Measurements from ENCODE around the gene SIGMAR1. TPM values are rescaled to one million over a fixed set of nuclear protein-coding genes. Genes with fewer than 3 reads are reported as not detected.

Gene SIGMAR1
- 78.2 and 120 TPM in 2 replicates for total RNA-seq (2014; rRNA removed; shearing (Covaris generic); ENCODE audit: low replicate concordance)

GRCh38 chr9:34637356-34638137, at the start of gene SIGMAR1:
Gene SIGMAR1 (minus strand): TSS chr9:34637787. CDS start chr9:34637697, 90 bp downstream.
- Histone ChIP-seq H3K79me2 (ENCODE audit: low read length) (peaks cover 22% of the 10 kb centered on the region), H3K36me3 (ENCODE audit: insufficient read depth, low read length) (peaks cover 10% of the 10 kb centered on the region; the same call in 1 of the 2 replicates), H4K20me1 (ENCODE audit: insufficient read depth, low read depth, low read length) (peaks cover 15% of the 10 kb centered on the region), H3K4me1 (ENCODE audit: low read length) (peaks cover 26% of the 10 kb centered on the region), H3K9me3 (ENCODE audit: low read length) (no peaks in the 10 kb centered on the region), H3K4me2 (ENCODE audit: low read depth, low read length, poor library complexity, severe bottlenecking) (peak within 1 kb of the TSS; percentile 88), H3K4me3 (ENCODE audit: low read length) (peak within 1 kb of the TSS; percentile 94), H3K9ac (ENCODE audit: low read length) (peak within 1 kb of the TSS; percentile 88), H3K9me2 (replicated peaks; ENCODE audit: insufficient read depth, low read length) (no peaks in the 10 kb centered on the region), H3K27me3 (ENCODE audit: low read length) (no peaks in the 10 kb centered on the region), H3K27ac (ENCODE audit: low read length) (peak within 1 kb of the TSS; percentile 34; the same call in 1 of the 2 replicates), H2AFZ (ENCODE audit: low read length) (peak within 1 kb of the TSS; percentile 75)
- peak; percentile 98 for DNase-seq

GRCh38 chr9:34686732-34687131, 49.1 kb upstream of the SIGMAR1 start:
- Histone ChIP-seq H3K9me2 (replicated peaks; ENCODE audit: insufficient read depth, low read length) (no peaks in the 10 kb centered on the region), H3K27me3 (ENCODE audit: low read length) (no peaks in the 10 kb centered on the region), H4K20me1 (ENCODE audit: insufficient read depth, low read depth, low read length) (no peaks in the 10 kb centered on the region), H3K27ac (ENCODE audit: low read length) (no peak overlapping the region), H3K4me3 (ENCODE audit: low read length) (no peak overlapping the region), H3K9ac (ENCODE audit: low read length) (no peak overlapping the region), H2AFZ (ENCODE audit: low read length) (no peak overlapping the region), H3K79me2 (ENCODE audit: low read length) (no peaks in the 10 kb centered on the region), H3K4me1 (ENCODE audit: low read length) (peaks cover 11% of the 10 kb centered on the region), H3K9me3 (ENCODE audit: low read length) (no peaks in the 10 kb centered on the region), H3K36me3 (ENCODE audit: insufficient read depth, low read length) (no peaks in the 10 kb centered on the region), H3K4me2 (ENCODE audit: low read depth, low read length, poor library complexity, severe bottlenecking) (peak overlapping the region; percentile 17)
- DNase-seq: no peak

GRCh38 chr9:34686231-34686630, 48.6 kb upstream of the SIGMAR1 start:
- no peak overlapping the region for H2AFZ ChIP-seq (ENCODE audit: low read length)

GRCh38 chr9:34685591-34685990, 48.0 kb upstream of the SIGMAR1 start:
- Histone ChIP-seq H3K27ac (ENCODE audit: low read length) (no peak overlapping the region), H3K4me2 (ENCODE audit: low read depth, low read length, poor library complexity, severe bottlenecking) (no peak overlapping the region), H3K79me2 (ENCODE audit: low read length) (no peaks in the 10 kb centered on the region), H2AFZ (ENCODE audit: low read length) (no peak overlapping the region), H3K4me1 (ENCODE audit: low read length) (peaks cover 11% of the 10 kb centered on the region), H3K27me3 (ENCODE audit: low read length) (no peaks in the 10 kb centered on the region), H3K4me3 (ENCODE audit: low read length) (no peak overlapping the region), H4K20me1 (ENCODE audit: insufficient read depth, low read depth, low read length) (no peaks in the 10 kb centered on the region), H3K9me3 (ENCODE audit: low read length) (no peaks in the 10 kb centered on the region), H3K36me3 (ENCODE audit: insufficient read depth, low read length) (no peaks in the 10 kb centered on the region), H3K9ac (ENCODE audit: low read length) (no peak overlapping the region), H3K9me2 (replicated peaks; ENCODE audit: insufficient read depth, low read length) (no peaks in the 10 kb centered on the region)
- no peak for DNase-seq

More at GRCh38 chr9:34686231-34686630, 48.6 kb upstream of the SIGMAR1 start:
- Histone ChIP-seq H3K36me3 (ENCODE audit: insufficient read depth, low read length) (no peaks in the 10 kb centered on the region), H3K4me1 (ENCODE audit: low read length) (peaks cover 11% of the 10 kb centered on the region), H3K27me3 (ENCODE audit: low read length) (no peaks in the 10 kb centered on the region), H3K4me3 (ENCODE audit: low read length) (no peak overlapping the region), H4K20me1 (ENCODE audit: insufficient read depth, low read depth, low read length) (no peaks in the 10 kb centered on the region), H3K4me2 (ENCODE audit: low read depth, low read length, poor library complexity, severe bottlenecking) (no peak overlapping the region), H3K9ac (ENCODE audit: low read length) (no peak overlapping the region), H3K79me2 (ENCODE audit: low read length) (no peaks in the 10 kb centered on the region), H3K27ac (ENCODE audit: low read length) (no peak overlapping the region), H3K9me3 (ENCODE audit: low read length) (no peaks in the 10 kb centered on the region), H3K9me2 (replicated peaks; ENCODE audit: insufficient read depth, low read length) (no peaks in the 10 kb centered on the region)
- no peak for DNase-seq

GRCh38 chr9:34684816-34685215, 47.2 kb upstream of the SIGMAR1 start:
- H2AFZ ChIP-seq (ENCODE audit: low read length): no peak overlapping the region
- H4K20me1 ChIP-seq (ENCODE audit: insufficient read depth, low read depth, low read length): no peaks in the 10 kb centered on the region
- H3K4me3 ChIP-seq (ENCODE audit: low read length): no peak overlapping the region
- peaks cover 11% of the 10 kb centered on the region for H3K4me1 ChIP-seq (ENCODE audit: low read length)
- H3K36me3 ChIP-seq (ENCODE audit: insufficient read depth, low read length): no peaks in the 10 kb centered on the region
- H3K27me3 ChIP-seq (ENCODE audit: low read length): no peaks in the 10 kb centered on the region
- H3K27ac ChIP-seq (ENCODE audit: low read length): no peak overlapping the region
- no peaks in the 10 kb centered on the region for H3K79me2 ChIP-seq (ENCODE audit: low read length)
- H3K9me3 ChIP-seq (ENCODE audit: low read length): no peaks in the 10 kb centered on the region
- no peak for DNase-seq
- H3K9me2 ChIP-seq (replicated peaks; ENCODE audit: insufficient read depth, low read length): no peaks in the 10 kb centered on the region
- no peak overlapping the region for H3K9ac ChIP-seq (ENCODE audit: low read length)
- no peak overlapping the region for H3K4me2 ChIP-seq (ENCODE audit: low read depth, low read length, poor library complexity, severe bottlenecking)

- Histone ChIP-seq H3K9me3 (ENCODE audit: low read length) (no peaks in the 10 kb centered on the region), H3K27ac (ENCODE audit: low read length) (no peak overlapping the region), H3K79me2 (ENCODE audit: low read length) (no peaks in the 10 kb centered on the region), H2AFZ (ENCODE audit: low read length) (no peak overlapping the region), H3K9ac (ENCODE audit: low read length) (no peak overlapping the region), H3K9me2 (replicated peaks; ENCODE audit: insufficient read depth, low read length) (no peaks in the 10 kb centered on the region), H3K27me3 (ENCODE audit: low read length) (no peaks in the 10 kb centered on the region), H3K36me3 (ENCODE audit: insufficient read depth, low read length) (no peaks in the 10 kb centered on the region), H4K20me1 (ENCODE audit: insufficient read depth, low read depth, low read length) (no peaks in the 10 kb centered on the region), H3K4me2 (ENCODE audit: low read depth, low read length, poor library complexity, severe bottlenecking) (no peak overlapping the region), H3K4me3 (ENCODE audit: low read length) (no peak overlapping the region), H3K4me1 (ENCODE audit: low read length) (peaks cover 11% of the 10 kb centered on the region)
- DNase-seq: no peak
Observed at GRCh38 chr9:34684145-34684544, 46.6 kb upstream of the SIGMAR1 start.

GRCh38 chr9:34675869-34676268, 38.3 kb upstream of the SIGMAR1 start:
- no peak overlapping the region for H2AFZ ChIP-seq (ENCODE audit: low read length)
- no peaks in the 10 kb centered on the region for H3K9me3 ChIP-seq (ENCODE audit: low read length)
- no peak overlapping the region for H3K27ac ChIP-seq (ENCODE audit: low read length)
- H4K20me1 ChIP-seq (ENCODE audit: insufficient read depth, low read depth, low read length): no peaks in the 10 kb centered on the region
- no peaks in the 10 kb centered on the region for H3K36me3 ChIP-seq (ENCODE audit: insufficient read depth, low read length)
- H3K4me1 ChIP-seq (ENCODE audit: low read length): no peaks in the 10 kb centered on the region
- no peaks in the 10 kb centered on the region for H3K27me3 ChIP-seq (ENCODE audit: low read length)
- no peak overlapping the region for H3K4me2 ChIP-seq (ENCODE audit: low read depth, low read length, poor library complexity, severe bottlenecking)
- no peak overlapping the region for H3K9ac ChIP-seq (ENCODE audit: low read length)
- H3K4me3 ChIP-seq (ENCODE audit: low read length): no peak overlapping the region
- no peak for DNase-seq
- no peaks in the 10 kb centered on the region for H3K9me2 ChIP-seq (replicated peaks; ENCODE audit: insufficient read depth, low read length)
- no peaks in the 10 kb centered on the region for H3K79me2 ChIP-seq (ENCODE audit: low read length)

- H3K36me3 ChIP-seq (ENCODE audit: insufficient read depth, low read length): no peaks in the 10 kb centered on the region
- H3K4me2 ChIP-seq (ENCODE audit: low read depth, low read length, poor library complexity, severe bottlenecking): no peak overlapping the region
- no peaks in the 10 kb centered on the region for H4K20me1 ChIP-seq (ENCODE audit: insufficient read depth, low read depth, low read length)
- H3K9me3 ChIP-seq (ENCODE audit: low read length): no peaks in the 10 kb centered on the region
- no peaks in the 10 kb centered on the region for H3K27me3 ChIP-seq (ENCODE audit: low read length)
- no peak overlapping the region for H2AFZ ChIP-seq (ENCODE audit: low read length)
- no peaks in the 10 kb centered on the region for H3K9me2 ChIP-seq (replicated peaks; ENCODE audit: insufficient read depth, low read length)
- DNase-seq: peak; percentile 93
- H3K9ac ChIP-seq (ENCODE audit: low read length): no peak overlapping the region
- H3K4me1 ChIP-seq (ENCODE audit: low read length): no peaks in the 10 kb centered on the region
- H3K79me2 ChIP-seq (ENCODE audit: low read length): no peaks in the 10 kb centered on the region
- H3K27ac ChIP-seq (ENCODE audit: low read length): no peak overlapping the region
- no peak overlapping the region for H3K4me3 ChIP-seq (ENCODE audit: low read length)
Observed at GRCh38 chr9:34675048-34675714, 37.6 kb upstream of the SIGMAR1 start.

All from Karpas-422 (cell line).